HG03342 (cell line): ENCODE data around the gene SOX5.
"Not testable (repeated sequence)": the region's sequence is repeated elsewhere in the genome, so short reads cannot be mapped to it uniquely, and the experiment has no call there.

Experiments used
- ATAC-seq: cut with Tn5 transposase; IDR thresholded peaks from one replicate; pipeline ENCODE4 v1.9.1; 2021; ENCODE audit warnings: mild to moderate bottlenecking, moderate library complexity; ENCODE audit not compliant: unreplicated experiment

The SOX5 gene

GRCh38 chr12:23909551-23909950 lies 39.9 kb downstream of the SOX5 start:
- no peak for ATAC-seq

DNA sequence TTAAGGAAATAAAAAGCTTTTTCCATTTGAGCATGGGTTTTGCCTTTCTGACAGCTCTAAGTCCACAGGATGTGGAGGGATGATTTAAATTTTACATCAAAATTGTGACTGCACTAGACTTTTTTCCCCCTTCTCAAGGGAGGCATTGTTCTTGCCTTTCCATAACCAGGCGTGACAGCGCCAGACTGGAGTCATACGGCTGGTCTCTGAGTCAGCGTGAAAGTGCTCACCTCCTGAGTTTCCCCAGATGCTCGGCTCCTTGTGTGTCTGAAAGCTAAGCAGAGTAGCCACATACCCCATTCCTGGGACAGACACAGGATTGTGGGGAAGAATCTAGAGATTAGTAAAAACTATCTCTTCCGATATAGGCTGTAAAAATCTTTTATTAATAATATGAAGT lies 43.1 kb downstream of the SOX5 start:
- peak; percentile 56 for ATAC-seq

DNA sequence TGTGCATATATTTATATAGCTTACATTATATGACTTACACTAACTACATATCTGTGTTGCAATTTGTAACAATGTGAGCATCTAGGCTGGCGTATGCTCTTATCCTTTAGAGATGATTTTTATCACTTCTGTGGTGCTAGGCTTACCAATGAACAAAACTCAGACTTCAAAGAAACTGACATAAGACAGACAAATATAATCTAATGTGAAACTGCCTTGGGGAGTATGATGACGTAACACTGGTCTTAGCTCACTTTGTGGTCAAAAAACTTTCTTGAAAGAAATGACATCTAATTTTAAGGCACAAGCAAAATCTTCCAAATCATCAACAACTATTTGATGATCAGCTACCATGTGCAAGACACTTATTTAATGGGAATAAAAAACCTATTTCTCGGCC lies 50.0 kb downstream of the SOX5 start:
- no peak for ATAC-seq

- ATAC-seq: no peak
Observed at GRCh38 chr12:23898121-23898520, 51.3 kb downstream of the SOX5 start.

DNA sequence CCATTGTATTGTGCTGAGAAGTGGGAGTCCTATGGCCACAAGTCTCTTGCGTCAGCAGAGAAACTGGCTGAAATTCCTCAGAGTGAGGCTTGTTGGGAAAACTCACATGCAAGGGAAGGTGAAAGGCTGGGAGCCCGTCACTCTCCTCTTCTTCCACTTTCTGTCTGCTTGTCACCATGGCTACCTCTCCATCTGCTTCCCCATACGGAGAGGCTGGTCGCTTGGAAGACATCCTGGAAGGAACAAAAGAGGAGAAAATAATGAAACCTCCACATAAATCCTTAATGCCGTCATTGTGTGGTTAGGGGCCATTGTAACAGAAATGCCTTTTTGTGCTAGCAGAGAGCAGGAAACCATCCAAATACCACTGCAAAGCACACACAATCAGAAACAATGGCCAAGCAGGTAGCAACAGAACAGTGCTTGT lies 53.7 kb downstream of the SOX5 start:
- no peak for ATAC-seq

GRCh38 chr12:23893611-23894010 lies 55.9 kb downstream of the SOX5 start:
- ATAC-seq: no peak

DNA sequence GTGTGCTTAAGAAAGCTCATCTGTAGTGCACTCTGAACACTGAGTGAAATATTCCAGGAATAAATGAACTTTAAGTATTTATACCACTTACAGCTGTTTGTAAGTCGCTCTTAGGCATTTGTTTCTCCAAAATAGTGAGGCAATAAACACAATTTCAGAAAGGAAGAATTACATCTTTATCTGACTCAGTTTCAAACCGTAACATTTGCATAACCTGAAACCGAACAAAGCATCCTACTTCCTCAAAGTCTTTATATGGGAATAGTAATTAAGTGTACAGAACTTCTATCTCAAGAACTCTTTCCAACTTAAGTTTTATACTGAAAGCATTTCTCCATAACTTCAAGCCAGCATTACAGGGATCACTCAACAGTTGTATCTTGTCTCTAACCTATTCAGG lies 58.4 kb downstream of the SOX5 start:
- ATAC-seq: peak; percentile 82

DNA sequence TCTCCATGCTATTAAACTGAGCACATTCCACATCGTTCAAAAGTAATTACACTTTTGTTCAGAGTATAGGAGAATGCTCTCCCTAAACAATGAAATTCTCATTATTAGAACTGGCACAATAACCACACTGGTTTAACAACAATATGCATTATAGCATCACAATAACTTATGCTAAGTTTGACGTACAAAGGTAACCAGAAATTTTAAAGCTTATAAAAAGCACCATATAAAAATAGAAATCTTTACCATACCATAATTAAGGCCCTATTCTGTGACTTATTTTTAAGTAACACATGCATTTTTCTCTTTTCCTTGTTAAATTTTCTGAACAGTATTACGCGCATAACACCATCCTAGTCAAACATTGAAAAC lies 60.4 kb downstream of the SOX5 start:
- ATAC-seq: no peak

GRCh38 chr12:23888396-23889068 lies 60.9 kb downstream of the SOX5 start:
- ATAC-seq: no peak

DNA sequence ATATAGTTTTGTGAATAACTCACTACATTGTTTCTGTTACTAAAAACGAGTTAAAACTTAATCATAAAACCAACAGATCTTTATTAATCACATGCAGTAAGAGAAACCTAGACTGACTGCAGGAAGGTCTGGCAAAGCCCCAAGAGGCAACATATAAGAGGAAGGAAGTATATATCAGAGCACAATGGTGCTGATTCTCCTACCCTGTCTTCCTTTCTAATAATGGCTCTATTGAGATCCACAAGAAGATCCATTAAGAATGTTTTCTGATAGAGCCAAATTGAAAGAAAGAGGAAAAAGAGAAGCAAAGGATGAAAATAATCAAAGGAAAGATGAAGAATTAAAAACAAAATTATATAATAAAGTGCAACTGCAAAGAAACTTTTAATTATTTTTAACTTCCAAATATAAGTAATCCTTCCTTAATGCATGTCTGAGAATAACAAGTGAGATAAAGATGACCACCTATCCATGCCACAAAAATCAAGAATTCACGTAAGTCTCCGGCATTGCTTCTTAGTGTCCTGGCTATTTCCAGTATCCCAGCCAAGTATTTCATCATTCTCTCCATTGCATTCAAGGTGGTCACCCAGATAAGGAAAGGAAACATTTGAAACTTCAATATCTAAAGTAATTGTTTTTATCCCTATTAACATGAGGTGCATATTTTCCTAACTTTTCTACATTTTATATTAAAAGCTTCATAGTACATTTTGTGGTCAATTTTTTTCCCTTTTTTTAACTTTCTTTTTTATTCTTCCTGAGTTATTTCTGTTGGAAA lies 62.2 kb downstream of the SOX5 start:
- ATAC-seq: no peak

DNA sequence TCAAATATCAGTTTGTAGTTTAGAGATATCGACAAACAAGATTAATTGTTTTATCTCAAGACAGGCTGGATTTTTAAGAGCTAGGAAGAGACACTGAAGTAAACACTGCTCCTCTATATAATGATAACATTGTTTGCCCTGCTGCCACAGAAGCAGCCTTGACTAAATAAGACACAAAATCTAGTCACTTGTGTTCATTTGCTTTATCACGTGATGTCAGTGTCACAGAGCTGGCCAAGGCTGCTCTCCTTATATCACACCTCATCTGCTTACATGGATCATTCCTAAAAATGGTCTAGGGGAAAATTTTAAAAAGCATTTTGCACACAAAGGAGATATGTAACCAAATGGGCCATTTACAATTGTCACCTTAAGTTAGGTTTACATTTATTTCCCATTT lies 64.1 kb downstream of the SOX5 start:
- ATAC-seq: no peak

GRCh38 chr12:23884909-23885308 lies 64.6 kb downstream of the SOX5 start:
- no peak for ATAC-seq

DNA sequence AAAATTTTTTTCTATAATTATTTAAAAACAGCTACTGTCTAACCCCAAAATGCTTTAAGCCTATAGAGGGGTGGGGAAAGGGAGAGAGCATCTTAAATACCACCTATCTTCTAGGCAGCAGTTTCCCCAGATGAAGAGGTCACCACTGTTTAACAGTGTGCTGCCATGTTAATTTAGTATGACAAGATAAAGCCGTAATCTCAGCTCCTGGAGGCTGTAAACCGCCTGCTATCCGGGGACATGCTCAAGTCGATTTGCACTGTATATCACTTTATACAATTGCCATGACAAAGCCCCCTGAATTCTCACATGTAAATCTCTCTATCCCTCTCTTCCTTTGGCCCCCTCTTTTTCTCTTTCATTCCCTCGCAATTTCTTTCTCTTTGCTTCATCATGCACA lies 68.5 kb downstream of the SOX5 start:
- no peak for ATAC-seq

- ATAC-seq: not testable (repeated sequence)
Observed at GRCh38 chr12:23876618-23877017, 72.9 kb downstream of the SOX5 start.

DNA sequence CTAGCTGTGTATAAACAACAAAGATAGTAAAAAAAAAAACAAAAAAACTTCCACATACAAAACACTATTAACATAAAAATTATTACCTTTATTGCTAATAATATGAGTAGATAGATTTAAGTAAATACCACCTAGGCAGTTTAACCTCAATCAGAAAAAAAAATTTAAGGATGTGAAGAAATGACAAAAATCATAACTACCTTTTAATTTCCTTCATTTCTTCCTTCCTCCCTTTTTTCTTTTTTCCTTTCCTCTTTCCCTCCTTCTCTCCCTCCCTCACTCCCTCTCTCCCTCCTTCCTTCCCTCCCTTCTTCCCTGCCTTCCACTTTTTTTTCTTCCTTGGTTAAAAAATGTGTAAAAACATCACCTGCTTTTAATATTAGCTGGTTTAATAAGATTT lies 81.7 kb downstream of the SOX5 start:
- no peak for ATAC-seq

DNA sequence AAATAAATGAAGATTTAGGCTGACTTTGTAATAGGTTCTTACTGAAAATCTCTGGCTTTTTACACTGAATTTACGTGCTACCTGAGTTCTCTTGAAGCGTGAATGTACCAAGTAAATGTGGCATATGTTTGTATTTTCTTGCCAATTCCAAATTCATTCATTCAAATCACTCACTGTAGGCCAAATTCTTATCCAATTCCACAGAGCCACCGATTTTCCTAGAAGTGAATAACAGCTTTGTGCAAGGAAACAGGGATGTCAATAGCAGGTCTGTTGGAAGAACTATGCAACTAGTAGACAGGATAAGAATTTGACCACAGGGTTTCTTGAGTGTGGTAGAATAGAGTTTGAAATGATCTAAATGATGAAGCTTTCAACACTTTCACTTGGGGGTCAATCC lies 86.8 kb downstream of the SOX5 start:
- ATAC-seq: no peak

DNA sequence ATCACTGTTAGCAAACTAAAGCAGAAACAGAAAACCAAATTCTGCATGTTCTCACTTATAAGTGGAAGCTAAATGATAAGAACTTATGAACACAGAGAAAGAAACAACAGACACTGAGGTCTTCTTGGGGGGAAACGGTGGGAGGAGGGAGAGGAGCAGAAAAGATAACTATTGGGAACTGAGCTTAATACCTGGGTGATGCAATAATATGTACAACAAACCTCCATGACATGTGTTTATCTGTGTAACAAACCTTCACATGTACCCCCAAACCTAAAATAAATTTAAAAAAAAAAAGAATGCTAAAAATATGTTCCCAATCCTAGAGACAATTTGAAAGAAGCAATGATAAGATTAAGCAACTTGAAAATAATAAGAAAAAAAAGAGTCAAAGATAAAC lies 89.5 kb downstream of the SOX5 start:
- ATAC-seq: no peak

GRCh38 chr12:23857178-23857577 lies 92.3 kb downstream of the SOX5 start:
- no peak for ATAC-seq

DNA sequence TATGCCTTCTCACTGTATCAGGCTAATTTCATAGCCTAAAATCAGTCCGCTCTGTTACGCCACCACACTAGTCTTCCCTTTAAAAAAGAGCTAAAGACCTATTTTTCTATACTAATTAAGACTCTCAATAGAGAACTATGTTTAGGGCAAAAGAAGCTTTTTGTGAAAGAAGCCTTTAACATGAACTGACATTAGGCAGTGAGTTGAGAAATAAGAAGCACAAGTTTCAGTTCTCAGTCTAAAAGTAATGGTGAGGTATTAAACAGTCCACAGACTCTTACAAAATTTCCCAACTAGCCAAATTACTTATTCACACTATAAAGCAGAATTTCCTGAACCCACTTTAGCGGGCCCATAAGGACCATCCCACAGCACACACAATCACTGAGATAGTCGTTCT lies 93.7 kb downstream of the SOX5 start:
- no peak for ATAC-seq

DNA sequence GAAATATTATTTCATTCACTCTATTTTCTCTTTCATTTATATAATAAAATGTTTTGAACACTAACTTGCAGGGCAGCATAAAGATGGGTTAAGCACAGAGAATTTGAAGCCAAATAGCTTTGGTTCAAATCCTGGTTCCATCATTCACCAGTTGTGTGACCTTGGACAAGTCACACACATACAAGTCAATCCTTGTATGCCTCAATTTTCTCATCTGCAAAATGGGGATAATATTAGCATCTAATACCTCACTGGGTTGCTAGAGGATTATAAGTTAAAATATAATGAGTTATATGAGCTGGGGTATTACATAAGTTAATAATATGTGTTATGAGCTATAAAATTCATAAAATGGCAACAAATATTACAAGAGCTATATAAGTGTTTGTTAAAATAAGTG lies 94.9 kb downstream of the SOX5 start:
- ATAC-seq: no peak

DNA sequence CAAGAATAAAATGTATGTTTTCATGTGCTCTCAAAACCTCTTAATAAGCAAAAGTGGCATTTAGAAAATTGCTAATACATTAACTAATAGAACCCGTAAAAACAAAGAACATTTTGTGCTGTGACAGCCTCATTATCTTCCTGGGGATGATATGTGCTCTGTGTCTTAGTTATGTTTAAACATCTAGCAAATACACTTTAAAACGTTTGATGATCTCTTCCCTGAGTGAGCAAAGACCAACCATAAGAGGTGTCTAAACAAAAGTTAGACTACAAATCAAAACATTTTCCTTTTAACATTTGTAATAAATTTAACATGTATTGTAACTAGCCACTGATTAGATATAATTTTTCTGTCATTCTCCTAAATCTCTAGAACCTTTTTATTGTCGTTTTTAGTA lies 95.8 kb downstream of the SOX5 start:
- no peak for ATAC-seq

DNA sequence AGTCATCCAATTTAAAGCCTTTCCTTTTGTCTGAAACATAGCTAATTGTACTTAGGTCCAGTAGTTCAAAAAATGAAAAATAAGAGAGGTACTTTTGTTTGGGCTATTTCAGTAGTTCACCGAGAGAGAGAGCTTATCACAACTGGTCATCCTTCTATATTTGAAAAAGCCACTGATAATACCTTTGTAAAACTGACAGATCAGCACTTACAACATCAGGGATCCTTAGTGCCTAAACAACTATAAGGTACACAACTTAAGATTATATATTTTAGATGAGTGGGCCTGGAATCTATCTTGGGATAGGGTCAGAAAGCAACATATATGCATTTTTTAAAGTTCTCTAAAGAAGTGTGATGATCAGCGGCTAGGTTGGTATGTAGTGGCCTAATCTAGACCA lies 97.9 kb downstream of the SOX5 start:
- ATAC-seq: no peak

DNA sequence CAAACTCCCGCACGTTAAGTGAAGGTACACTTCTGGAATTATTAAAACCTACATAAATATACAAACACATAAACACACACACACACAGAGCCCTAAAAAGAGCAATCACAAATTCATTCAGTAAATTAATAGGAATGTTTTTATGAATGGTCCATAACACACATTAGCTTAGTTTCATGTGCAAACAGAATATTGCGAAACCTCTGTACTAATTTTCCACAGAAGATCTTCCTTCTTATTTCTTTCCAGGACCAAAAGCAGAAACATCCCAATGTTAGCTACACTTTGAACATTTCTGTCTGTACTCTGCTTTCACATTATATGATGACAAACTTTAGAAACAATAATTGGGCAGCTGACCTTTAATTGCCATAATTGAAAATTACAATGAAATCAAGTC lies 101.6 kb downstream of the SOX5 start:
- no peak for ATAC-seq
